HG03378 (cell line): ENCODE results near the gene ADARB1.

ENCODE experiments used
- ATAC-seq: cut with Tn5 transposase; IDR thresholded peaks from one replicate; pipeline ENCODE4 v1.9.1; 2021; ENCODE audit warnings: mild to moderate bottlenecking, moderate library complexity; ENCODE audit not compliant: unreplicated experiment

ADARB1 gene

GRCh38 chr21:45073301-45074047 lies 906 bp upstream of the ADARB1 start:
- ATAC-seq: no peak

GRCh38 chr21:45074818-45075595 lies 627 bp downstream of the ADARB1 start:
- no peak for ATAC-seq

DNA sequence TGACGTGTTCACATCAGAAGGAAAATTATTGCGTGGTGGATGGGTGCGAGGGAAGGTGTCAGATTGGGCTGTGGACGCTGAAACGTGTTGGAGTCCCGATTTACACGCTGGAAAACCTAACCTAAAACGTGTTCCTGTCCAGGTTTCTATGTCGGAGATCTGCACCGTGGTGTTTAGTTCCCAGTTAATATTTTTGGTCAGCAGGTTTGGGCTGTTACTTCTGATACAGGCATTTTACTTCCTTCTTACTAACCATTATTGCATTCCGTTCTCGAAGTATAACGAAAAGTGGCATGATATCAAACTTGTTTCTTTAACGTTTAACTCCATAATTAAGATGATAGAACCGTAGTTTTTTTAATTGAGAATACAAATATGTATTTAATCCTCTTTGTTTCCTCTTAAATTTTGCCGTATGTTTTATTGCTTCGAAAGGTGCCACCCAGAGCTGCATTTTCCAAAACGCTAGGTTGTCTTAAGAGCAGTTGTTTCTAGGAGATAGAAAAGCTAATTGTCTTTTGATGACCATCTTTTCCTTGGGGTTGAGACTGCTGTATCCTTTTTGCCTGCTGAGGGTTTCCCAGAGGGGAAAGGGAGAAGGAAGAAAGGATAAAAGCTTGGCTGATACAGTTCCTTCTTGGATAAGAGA lies 1.3 kb downstream of the ADARB1 start:
- no peak for ATAC-seq

DNA sequence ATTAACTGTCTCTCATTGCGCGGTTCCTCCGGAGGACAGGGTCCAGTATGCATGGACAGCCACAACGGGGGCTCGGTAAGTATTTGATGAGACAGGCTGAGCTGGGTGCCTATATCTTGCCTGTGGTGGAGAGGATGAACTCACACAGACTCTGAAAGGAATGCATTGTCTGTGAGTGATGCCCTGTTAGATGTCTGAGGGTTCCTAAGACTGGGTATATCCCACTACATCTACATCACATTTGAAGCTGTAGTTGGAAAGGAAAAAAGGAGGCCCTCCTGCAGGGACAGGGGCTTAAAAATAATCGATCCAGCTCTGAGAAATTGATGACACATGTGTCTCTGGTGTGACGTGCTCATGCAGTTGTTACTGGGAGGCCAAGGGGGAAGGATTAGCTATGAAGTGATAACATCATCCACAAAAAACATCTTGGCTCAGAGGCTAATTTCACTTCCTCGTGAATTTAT lies 1.9 kb downstream of the ADARB1 start:
- no peak for ATAC-seq

GRCh38 chr21:45078371-45078770 lies 4.0 kb downstream of the ADARB1 start:
- no peak for ATAC-seq

- ATAC-seq: no peak
Measured at GRCh38 chr21:45078877-45079281, 4.5 kb downstream of the ADARB1 start.

- no peak for ATAC-seq
Measured at GRCh38 chr21:45079351-45079750, 5.0 kb downstream of the ADARB1 start.

DNA sequence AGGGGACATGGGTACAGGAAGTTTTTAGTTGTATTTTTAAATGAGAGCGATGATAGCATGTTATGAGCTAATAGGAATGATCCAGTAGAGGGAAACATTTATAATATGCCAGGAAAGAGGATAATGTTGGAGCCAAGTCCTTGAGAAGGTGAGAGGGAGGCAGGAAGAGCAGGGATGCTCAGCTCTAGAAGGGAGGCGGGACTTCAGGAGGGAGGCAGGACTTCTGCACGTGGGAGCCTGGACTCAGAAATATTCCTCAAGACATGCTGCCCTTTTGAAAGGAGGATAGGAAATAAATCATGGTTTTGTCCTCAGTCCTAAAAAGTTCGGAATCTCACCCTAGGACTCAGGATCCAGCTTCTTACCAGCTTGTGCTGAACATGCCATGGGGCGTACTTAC lies 5.9 kb downstream of the ADARB1 start:
- no peak for ATAC-seq

GRCh38 chr21:45080639-45081414 lies 6.4 kb downstream of the ADARB1 start:
- ATAC-seq: no peak

- ATAC-seq: no peak
Measured at GRCh38 chr21:45081636-45082035, 7.3 kb downstream of the ADARB1 start.

GRCh38 chr21:45082736-45083135 lies 8.4 kb downstream of the ADARB1 start:
- ATAC-seq: no peak

DNA sequence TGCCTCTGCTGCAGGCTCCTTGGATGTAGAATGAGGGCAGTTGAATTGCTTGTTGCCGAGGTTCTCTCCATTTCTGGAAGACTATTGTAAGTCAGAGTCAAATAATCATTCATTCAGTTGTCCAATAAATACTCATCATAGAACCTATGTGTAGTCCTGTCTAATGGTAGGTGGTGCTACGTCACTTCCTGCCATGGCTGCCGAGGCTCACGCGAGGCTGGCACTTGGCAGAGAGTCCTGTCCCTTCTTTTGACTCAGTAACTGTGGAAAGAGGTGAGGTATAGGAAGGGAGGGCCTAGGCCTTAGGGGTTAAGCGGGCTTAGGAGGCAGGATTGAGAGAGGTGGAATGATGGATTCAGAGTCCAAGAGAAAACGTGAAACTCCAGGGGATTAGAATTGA lies 9.7 kb downstream of the ADARB1 start:
- ATAC-seq: no peak

GRCh38 chr21:45084881-45085536 lies 10.6 kb downstream of the ADARB1 start:
- ATAC-seq: no peak

- no peak for ATAC-seq
Measured at GRCh38 chr21:45085700-45086099, 11.3 kb downstream of the ADARB1 start.

DNA sequence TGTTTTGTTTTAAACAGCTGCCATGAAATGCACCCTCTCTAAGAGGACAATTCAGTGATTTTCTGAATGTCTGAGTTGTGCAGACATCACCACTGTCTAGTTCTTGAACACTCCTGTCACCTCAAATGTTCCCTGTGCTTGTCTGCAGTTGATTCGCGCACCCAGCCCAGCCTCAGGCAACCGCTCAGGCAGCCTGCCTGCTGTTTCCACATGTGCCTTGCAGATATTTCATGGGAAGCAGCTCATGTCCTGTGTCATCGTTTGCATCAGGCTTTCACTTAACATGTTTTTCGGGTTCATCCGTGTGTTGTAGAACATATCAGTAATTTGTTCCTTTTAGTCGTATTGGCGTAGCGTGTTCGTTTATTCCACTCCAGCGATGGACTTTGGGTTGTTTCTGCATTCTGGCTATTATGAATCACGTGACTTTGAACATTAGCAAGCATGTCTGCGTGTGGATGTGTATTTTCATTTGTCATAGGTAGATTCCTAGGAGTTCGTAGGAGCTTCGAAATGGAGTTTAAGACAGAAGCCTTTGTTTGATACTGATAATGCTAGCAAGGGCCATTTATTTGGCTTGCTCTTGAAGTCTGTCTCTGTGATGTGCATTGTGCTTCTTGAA lies 12.1 kb downstream of the ADARB1 start:
- no peak for ATAC-seq

DNA sequence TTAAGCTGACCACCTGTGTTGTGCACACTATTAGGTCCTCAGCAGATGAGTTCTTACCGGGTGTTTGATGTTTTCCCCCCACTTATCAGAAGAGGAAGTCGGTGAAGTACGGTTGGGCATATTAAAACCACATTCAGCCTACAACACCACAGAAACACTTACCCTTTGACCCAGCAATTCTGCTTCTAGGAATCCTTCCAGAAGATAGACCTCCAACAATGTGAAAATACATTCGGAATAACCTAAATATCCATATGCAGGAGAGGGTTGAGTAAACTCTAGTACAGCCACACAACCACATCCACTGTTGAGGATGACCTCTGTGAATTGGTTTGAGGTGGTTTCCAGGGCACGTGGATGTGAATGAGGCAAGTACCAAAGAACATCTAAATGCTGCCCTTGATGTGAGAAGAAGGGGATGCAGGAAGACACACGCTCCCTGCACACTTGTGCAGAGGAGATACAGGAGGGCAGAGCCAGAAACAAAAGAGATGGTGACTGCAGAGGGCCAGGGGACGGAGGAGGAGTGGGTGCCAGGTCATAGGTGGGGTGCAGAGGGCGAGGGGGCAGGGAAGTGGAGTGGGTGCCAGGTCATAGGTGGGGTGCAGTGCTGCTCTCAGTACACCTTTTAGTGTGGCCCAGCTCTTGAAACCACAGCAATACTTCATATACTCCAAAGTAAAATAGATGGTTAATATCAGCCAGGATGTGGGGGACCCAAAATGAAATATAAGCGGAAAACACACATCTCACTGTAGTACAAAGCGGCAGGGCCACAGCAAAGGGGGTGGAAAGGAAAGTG lies 12.8 kb downstream of the ADARB1 start:
- ATAC-seq: no peak

GRCh38 chr21:45088116-45088515 lies 13.7 kb downstream of the ADARB1 start:
- no peak for ATAC-seq

- ATAC-seq: no peak
Measured at GRCh38 chr21:45088729-45089128, 14.3 kb downstream of the ADARB1 start.

DNA sequence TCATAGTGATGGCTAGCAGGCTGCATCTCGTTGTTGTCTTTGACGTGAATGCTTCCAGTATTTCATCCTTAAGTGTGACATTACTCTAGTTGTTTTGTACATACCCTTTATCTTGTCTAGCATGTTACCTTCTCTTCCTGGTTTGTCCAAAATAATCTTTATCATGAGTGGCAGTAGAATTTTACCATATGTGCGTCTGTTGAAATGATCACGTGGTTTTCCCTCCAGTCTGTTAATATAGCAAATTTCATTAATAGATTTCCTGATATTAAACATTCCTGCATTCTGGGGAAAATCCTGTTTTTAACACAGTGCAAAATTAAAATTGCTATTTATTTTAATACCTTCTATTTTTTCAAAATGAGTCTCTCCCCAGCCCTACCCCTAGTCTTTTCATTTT lies 15.6 kb downstream of the ADARB1 start:
- ATAC-seq: no peak
